LoVo (cell line): ENCODE results near the gene ARHGAP8.
"Not testable (repeated sequence)": the region's sequence is repeated elsewhere in the genome, so short reads cannot be mapped to it uniquely, and the experiment has no call there.

Experiments used
- DNase-seq: peaks from one replicate; pipeline ENCODE4 v3.0.0-alpha.2; 2016; ENCODE audit warnings: low spot score

ARHGAP8 gene

GRCh38 chr22:44773082-44773481, 20.7 kb downstream of the ARHGAP8 start:
- DNase-seq = no peak

DNA sequence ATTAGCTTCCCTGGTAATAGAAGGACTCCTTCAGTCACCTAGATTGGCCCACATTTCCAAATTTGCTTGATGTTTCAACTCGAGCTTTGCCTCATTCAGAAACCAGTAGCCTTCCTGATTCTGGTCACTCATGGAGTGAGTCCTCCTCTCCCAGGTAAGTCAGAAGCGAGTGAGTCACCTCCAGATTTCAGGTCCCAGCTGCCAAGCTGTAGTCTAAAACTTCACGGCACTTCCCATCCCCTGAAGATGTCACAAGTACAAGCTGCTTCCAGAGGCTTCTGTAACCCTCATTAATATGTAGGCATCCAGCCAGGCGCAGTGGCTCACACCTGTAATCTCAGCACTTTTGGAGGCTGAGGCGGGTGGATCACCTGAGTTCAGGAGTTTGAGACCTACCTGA, 23.5 kb downstream of the ARHGAP8 start:
- DNase-seq = no peak

DNA sequence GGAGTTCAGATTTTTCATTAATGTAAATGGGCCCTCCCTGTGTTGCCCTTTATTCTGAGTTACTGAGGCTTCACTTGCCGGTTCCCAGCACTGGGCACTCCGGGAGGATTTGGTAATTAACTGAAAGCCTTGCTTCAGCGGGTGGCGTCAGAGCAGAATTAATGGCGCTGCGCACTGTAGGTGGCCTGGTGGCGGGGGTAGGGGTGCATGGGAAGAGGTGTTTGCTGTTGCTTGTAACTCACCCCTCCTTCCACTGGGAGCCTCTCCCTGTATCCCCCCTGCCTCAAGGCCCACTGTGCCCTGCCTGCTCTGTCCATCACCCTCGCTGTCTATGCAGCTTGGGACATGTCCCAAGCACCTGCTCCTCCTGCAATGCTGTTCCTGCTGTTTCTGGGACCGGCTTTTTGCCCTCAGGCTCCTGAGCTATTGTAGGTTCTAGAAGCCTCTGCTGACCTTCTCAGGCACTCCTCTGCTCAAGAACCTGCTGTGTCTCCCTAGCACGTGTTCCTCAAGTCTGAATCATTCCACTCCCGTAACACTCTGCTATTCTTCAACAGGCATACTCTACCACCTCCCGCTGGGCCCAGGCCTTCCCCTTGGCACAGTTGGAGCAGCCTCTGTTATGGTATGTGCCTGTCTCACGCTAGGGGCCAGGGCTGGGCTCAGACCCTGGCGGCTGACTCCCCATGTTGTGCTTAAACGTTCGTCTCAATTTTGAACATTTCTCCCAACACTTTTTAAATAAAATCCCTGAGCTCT, 24.4 kb downstream of the ARHGAP8 start:
- no peak for DNase-seq

- DNase-seq = no peak
Observed at GRCh38 chr22:44777364-44777755, 25.0 kb downstream of the ARHGAP8 start.

DNA sequence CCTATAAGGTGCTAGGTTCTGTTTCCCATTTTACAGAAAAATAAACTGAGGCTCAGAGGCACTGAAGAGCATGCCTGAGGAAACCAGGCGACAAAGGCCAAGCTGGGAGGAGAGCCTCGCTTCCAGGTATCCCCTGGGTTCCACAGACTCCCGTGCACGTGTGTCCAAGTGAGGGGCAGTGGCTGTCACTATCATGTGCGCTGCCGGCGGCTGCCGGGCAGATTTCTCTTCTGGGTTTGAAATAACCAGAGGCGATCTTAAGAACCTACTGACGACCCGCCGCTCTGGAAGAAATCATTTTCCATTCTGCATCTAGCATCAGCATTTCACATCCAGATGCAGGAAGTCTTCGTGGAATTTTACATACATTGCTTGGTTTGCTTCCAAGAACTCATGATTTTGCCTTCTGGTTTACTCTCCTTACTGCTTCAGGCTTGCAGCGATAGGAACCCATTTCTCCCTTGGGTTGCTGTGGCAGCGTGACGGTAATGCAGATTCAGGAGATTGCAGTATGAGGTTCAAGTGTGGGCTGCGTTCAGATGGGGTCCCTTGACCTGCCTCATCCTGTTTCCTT, 28.6 kb downstream of the ARHGAP8 start:
- DNase-seq = no peak

DNA sequence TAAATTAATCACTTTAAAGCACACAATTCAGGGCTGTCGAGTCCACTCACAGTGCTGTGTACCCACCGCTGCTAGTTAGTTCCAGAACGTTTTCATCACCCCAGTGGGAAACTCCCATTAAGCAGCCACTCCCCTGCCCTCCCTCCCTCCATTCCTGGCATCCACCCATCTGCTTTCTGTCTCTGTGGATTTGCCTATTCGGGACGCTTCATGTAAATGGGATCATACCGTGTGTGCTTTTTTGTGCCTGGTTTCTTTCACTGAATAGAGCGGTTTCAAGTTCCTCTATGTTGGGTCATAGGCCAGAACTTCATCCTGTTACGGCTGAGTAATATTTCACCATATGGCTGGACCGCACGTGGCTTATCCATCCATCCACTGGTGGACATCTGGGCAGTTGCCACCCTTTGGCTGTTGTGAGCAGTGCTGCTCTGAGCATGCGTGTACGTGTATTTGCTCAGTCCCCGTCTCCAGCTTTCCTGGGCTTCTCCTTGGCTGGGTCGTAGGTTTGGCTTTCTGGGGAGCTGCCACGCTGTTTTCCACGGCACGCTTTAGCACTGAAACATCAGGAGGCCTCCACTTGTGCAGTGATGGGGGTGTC, 30.1 kb downstream of the ARHGAP8 start:
- no peak for DNase-seq

DNA sequence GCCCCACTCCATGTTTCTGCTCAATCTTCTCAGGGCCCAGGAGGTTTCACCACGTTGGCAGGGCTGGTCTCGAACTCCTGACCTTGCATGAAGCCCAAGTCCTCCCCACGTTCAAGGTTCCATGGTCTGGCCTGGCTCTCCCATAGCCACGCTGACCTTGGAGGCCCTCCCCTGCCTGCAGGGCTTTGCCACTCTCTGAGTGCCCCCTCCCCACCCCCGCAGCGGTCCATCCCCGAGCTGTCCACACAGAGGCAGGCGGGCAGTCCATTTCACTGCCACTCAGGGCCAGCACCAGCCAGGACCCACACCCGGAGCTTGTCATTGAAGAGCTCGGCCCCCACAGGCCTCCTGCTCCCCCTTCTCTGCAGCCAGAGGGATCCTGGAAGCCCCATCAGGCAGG, 30.7 kb downstream of the ARHGAP8 start:
- DNase-seq = no peak

DNA sequence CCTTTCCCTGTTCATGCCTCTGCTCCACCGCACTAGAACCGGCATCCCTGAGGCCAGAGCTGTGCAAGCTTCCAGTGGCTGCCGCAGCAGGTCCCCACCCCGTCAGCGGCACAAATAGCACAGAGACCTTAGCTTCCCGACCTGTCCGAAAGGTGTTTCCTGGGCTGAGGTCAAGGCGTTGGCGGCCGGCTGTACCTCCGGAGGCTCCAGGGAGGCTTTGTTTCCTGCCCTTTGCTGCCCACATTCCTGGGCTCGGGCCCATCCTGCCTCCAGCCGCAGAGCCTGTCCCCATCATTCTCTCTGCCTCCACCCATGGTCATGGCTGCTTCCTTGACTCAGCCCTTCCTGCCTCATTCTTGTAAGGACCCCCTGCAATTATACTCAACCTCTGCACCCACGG, 31.2 kb downstream of the ARHGAP8 start:
- DNase-seq = no peak

DNA sequence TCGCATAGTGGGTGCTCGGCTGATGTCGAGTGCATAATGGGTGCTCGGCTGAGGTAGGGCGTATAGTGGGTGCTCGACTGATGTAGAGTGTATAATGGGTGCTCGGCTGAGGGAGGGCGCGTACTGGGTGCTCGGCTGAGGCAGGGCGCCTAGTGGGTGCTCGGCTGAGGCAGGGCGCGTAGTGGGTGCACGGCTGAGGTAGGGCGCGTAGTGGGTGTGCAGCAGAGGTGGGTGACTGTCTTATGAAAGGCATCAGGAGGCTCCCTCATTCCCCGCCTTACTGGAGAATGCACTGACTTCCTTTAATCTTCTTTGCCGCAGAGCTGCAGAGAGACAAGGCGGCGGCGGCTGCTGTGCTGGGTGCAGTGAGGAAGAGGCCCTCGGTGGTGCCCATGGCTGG, 33.8 kb downstream of the ARHGAP8 start:
- no peak for DNase-seq

GRCh38 chr22:44786610-44787009, 34.2 kb downstream of the ARHGAP8 start:
- no peak for DNase-seq

DNA sequence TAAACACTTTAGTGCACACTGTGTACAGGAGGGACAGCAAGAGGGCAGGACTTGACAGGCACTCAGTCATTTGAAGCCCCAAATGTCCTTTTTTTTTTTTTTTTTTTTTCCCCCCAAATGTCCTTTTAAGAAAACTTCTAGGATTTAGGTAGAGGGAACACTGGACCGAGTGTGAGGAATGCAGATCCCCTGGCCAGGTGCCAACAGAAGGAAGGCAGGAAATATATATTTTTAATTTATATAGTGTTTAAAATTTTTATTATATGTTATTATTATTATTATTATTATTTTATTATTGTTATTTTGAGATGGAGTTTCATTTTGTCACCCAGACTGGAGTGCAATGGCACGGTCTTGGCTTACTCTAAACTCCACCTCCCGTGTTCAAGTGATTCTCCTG, 35.5 kb downstream of the ARHGAP8 start:
- no peak for DNase-seq

- no peak for DNase-seq
Observed at GRCh38 chr22:44793106-44793505, 40.7 kb downstream of the ARHGAP8 start.

- DNase-seq = no peak
Observed at GRCh38 chr22:44793506-44794172, 41.3 kb downstream of the ARHGAP8 start.

DNA sequence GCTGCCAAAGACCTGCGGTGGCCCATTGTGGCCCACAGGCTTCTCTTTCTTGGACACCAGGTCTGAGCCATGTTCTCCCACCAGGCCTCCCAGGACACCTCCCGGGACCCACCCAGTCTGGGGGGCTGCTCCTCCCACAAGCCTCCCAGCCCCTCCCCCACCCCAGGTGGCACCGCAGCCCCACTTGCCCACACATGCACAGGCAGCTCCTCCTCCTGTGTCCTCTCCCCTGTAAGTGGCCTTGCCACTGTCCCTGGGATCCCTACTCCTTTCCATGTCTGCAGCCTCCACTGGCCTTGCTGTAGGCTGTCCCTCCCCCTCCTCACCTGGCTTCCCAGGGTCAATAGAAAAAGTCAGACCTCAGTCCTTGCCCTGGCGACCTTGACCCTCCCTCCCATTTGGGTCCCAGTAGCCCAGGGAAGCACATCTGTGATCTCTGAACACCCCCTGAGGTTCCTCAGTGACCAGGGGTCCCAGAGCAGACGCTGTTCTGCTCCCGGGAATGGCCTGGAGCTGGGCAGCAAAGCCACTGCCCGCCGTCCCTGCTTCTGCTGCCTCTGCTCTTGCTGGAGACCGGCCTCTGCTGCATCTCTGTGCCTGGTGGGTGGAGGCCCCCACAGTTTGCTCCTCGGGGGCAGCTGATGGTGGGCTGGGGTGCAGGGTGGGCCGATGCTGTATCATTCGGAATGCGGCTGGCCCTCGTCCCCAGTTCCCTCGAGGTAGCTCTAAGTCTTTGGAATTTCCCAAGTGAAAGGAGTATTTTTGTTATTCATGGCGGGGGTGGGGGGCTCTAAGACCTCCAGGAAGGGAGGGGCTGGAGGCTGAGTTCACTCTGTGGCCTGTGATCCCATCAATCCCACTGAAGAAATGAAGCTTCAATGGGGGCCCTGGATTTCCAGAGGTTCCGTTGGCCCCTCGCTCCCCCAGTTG, 43.6 kb downstream of the ARHGAP8 start:
- DNase-seq = no peak

DNA sequence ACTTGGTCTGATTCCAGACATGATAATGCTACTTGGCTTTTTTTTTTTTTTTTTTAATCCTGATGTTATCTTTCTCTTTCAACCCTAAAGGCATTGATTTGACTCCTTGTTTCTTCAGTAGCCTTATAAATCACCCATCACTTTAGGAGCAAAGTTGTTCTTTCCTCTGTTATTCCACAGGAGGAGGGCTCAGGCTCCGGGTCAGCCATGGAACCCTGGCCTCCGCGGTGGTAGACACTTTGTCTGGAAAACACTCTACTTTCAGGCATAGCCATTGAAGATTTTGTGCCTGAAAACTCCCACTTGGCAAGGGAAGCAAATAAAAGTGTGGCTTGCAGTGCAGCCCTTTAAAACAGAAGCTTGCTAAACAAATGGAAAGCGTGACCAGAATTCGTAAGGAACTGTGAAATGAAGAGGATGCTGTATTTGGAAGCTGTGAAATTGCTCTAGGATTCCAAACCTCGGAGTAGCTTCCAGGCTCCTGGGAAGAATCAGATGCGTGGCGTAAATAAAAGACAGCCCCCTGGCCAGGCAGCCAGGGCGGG, 44.9 kb downstream of the ARHGAP8 start:
- no peak for DNase-seq

DNA sequence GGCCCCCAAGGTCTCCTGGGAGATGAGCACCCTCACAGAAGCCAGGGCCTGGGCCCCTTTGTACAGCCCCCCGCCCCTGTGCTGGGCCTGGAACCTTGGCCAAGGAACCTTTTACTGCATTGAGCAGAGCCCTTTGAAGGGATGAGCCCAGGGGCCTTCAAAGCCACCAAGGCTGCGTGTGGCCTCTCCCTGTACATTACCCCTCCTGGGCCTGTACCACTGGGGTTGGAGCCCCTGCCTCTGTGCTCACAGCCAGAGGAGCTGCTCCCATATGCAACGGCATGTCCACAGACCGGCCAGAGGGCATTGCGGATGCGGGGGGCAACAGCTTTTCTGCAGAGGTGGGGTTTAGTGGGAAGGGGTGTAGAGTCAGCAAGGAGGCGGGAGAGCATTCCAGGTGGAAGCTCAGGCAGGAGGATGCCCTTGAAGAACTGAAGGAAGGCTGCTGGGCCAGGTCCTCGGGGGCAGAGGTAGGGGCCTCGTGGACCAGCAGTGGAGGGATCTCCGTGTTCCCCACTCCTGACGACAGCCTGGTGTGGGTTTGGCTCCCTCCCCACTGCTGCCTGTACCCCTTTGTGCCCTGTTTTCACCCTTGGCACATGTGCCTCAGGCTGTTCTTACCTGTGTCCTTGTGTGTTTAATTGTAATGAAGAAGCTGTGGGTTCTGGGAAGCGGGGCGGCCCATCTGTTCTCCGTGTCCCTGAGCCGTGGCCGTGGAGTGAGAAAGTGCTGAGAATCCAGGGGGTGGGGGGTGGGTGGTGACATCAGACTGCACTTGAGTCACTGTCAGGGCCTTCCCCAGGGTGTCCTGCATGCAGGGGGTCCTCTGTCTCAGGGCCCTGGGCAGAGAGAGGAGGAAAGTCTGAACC, 46.9 kb downstream of the ARHGAP8 start:
- DNase-seq = no peak

DNA sequence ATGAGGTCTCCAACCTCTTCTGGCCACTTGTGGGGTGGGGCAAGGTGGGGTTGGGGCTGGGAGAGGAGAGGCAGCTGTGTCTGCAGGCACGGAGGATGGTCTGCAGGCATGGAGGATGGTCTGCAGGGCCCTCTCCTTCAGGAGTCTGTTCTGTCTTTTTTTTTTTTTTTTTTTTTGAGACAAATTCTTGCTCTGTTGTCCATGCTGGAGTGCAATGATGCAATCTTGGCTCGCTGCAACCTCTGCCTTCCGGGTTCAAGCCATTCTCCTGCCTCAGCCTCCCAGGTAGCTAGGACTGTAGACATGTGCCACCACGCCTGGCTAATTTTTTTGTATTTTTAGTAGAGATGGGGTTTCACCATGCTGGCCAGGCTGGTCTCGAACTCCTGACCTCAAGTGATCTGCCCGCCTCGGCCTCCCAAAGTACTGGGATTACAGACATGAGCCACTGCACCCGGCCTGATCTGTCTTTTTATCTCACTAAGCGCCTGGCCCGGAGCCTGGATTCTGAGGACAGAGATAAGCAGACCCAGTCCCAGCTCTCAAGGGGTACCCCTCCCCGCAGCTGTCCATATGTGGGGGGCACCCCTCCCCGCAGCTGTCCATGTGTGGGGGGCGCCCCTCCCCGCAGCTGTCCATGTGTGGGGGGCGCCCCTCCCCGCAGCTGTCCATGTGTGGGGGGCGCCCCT, 47.7 kb downstream of the ARHGAP8 start:
- not testable (repeated sequence) for DNase-seq

- no peak for DNase-seq
Observed at GRCh38 chr22:44801476-44801875, 49.1 kb downstream of the ARHGAP8 start.

- no peak for DNase-seq
Observed at GRCh38 chr22:44802071-44802700, 49.8 kb downstream of the ARHGAP8 start.

- no peak for DNase-seq
Observed at GRCh38 chr22:44802956-44803355, 50.6 kb downstream of the ARHGAP8 start.
